ENCODE results near the gene SCRT2. TPM values are rescaled to one million over a fixed set of nuclear protein-coding genes. Genes with fewer than 3 reads are reported as not detected.
"Not testable (repeated sequence)": the region's sequence is repeated elsewhere in the genome, so short reads cannot be mapped to it uniquely, and the experiment has no call there.

The SCRT2 gene
- polyA plus RNA-seq, 3 donors, result 0.05 TPM; not detected in 2

DNA sequence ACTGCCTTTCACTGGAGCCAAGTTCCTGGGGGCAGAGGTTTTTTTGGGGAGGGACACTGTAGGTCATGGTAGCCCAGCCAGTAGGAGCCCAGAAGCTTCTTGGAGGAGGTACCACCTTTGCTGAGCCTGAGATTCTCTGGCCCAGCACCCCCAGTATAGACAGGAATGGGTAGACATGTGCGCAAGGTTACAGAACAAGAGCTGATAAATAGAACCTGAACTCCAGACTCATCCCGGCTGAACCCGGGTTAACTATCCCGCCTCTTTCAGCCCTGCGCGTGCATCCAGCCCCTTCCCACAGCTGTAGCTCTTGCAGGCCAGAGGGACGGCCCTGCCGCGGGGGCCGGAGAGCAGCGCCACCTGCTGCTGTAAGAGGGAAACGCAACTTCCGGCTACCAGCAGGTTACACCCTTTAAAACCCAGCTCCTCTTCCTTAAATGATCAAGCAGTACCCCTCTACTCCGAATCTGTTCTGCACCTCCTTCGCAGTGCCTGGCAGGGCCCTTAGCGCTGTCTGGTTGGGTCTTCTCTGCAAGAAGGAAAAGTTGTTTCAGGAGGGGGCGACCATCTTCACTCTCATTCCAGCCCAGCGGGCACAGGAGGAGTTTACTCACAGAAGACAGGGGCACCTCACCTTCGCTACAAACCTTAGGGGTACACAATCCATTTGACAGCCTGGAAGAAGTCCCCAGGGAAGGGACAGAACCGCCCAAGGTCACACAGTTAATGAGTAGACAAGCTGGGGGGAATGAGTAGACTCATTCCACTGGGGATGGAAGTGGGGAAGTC lies 30.1 kb downstream of the SCRT2 start:
- H3K27ac ChIP-seq (ENCODE audit: low read depth, low read length), result no peak overlapping the region

DNA sequence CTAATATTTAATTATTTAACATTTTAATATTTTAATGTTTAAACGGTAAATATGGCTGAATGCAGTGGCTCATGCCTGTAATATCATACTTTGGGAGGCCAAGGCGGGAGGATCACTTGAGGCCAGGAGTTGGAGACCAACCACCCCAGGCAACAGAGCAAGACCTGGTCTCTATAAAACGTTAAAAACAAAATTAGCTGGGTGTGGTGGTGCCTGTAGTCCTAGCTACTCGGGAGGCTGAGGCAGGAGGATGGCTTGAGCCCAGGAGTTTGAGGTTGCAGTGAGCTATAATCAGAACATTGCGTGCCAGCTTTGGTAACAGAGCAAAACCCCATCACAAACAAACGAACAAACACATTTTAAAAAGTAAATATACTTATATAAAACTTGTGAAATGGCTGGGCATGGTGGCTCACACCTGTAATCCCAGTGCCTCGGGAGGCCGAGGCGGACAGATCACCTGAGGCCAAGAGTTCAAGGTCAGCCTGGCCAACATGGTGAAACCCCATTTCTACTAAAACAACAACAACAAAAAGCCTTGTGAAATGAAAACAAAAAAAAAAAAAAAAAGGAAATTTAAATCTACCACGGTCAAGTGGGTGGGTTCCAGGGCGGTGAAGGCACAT lies 30.8 kb downstream of the SCRT2 start:
- no peak overlapping the region for H3K27ac ChIP-seq (ENCODE audit: low read depth, low read length)
- WGBS, 3 donors, result 76 to 84% (median 82%) methylated on average over 11 of the region's 11 CpGs

More for the DNA sequence above, 30.1 kb downstream of the SCRT2 start:
- WGBS, 3 donors, result 11 to 17% (median 16%) methylated on average over 20 of the region's 20 CpGs

DNA sequence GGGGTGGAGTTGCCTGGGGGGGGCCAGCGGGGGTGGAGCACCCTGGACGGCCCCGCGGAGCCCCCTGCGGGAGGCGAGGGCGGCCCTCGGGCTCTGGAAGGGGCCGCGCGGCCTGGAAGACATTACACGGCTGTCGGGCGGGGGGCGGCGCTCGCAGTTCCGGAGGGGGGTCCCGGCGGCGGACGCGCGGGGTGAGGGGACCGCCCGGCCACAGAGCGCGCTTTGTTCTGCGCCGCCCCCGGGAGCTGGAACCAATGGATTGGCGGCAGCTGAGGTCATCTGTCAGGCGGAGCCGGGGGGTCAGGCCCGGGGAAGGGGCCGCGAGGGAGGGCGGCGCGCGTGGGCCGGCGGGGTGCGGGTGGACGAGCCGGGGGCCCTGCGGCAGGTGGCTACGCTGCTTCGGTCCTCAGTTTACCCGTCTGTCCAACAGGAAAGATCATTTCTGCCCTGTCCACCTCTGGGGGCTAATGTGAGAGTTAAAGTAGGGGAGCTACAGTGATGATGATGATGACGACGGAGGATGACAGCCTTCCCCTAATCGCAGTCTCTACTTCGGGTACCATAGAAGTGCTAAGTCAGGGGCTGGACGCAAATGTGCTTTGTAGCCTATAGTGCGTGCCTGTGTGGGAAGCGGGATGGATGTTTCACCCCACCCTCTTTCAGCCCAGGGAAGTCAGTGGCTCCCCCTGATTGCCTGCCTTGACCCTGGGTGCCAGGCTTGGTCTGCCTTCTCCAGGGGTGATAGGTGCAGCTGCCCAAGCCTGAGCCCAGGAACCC lies 33.0 kb downstream of the SCRT2 start:
- 5 to 9% (median 9%) methylated on average over 32 to 57 of the region's 57 CpGs for WGBS, 3 donors
- H3K27ac ChIP-seq (ENCODE audit: low read depth, low read length), result no peak overlapping the region

DNA sequence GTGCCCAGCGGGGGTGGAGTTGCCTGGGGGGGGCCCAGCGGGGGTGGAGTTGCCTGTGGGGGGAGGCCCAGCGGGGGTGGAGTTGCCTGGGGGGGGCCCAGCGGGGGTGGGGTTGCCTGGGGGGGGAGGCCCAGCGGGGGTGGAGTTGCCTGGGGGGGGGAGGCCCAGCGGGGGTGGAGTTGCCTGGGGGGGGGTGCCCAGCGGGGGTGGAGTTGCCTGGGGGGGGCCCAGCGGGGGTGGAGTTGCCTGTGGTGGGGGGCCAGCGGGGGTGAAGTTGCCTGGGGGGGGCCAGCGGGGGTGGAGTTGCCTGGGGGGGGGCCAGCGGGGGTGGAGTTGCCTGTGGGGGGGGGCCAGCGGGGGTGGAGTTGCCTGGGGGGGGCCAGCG lies 33.6 kb downstream of the SCRT2 start:
- WGBS, 3 donors, result 27 to 31% methylated on average over 3 to 4 of the region's 13 CpGs; no CpG with 5 or more reads in 1 of the 3 donors
- not testable (repeated sequence) for H3K27ac ChIP-seq (ENCODE audit: low read depth, low read length)

DNA sequence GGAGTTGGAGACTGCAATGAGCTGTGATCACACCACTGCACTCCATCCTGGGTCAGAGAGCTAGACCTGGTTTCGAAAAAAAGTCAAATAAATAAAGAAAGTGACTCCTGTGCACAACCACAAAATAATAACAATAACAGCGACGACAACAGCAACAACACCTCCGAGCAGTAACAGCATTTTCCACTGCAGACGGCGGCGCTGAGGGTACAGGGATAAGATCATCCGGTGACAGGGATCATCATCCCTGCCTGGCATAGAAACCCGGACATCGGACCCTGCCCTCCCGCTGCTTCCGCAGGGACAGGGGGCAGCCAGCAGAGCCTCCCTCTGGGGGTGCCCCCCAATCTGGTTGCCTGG lies 34.1 kb downstream of the SCRT2 start:
- WGBS, 3 donors, result 26 to 53% (median 42%) methylated on average over 12 of the region's 12 CpGs
- no peak overlapping the region for H3K27ac ChIP-seq (ENCODE audit: low read depth, low read length)

DNA sequence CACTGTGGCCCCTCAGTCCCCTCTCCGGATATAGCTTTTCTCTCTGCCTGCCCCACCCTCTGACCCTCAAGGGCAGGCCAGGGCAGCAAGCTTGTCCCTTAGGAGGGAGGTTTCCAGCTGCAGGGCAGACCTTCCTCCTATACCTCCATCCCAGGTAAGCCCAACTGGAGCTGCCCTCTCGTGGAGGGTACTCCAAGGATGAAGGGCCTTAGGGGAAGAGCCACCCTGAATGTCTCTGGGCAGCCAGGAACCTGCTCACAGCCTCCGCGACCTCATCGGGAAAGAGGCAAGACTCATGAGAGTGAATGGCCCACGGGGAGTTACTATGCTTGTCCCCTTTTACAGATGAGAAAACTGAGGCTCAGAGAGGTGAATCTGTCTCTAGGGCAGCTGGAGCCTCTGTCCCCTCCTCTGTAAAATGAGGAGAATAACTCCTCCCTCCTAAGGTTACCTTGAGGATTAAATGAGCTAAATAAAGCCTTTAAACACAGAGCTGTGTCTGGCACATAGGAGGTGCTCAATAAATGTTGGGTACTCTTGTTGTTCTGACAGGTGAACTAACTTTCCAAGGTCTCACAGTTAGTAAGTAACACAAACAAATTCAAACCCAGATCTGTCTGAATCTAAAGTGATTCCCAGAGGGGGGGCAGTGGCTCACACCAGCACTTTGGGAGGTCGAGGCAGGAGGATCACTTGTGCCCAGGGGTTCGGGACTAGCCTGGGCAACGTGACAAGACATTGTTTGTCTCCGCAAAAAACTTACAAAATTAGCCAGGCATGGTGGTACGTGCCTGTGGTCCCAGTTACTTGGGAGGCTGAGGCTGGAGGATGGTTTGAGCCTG lies 34.7 kb downstream of the SCRT2 start:
- 51 to 68% (median 66%) methylated on average over 11 of the region's 11 CpGs for WGBS, 3 donors
- H3K27ac ChIP-seq (ENCODE audit: low read depth, low read length), result no peak overlapping the region

DNA sequence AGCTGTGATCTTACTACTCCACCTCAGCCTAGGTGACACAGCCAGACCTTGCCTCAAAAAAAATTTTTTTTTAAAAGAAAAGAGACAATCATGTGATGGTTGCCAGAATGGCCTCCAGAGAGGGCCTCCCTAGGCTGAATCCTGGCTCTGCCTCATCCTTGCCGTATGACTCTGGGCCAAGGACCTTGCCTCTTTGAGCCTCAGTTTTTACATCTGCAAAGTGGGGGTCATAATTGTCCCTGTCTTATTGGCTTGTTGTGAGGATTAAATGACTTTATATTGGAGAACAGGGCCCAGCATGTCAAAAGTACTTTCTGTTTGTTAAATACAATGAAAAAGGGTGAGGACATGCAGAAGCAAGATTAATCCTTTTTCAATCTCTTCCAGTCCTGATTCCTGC lies 37.0 kb downstream of the SCRT2 start:
- WGBS, 3 donors, result 63 to 74% (median 69%) methylated on average over 1 of the region's 1 CpG
- H3K27ac ChIP-seq (ENCODE audit: low read depth, low read length), result no peak overlapping the region

DNA sequence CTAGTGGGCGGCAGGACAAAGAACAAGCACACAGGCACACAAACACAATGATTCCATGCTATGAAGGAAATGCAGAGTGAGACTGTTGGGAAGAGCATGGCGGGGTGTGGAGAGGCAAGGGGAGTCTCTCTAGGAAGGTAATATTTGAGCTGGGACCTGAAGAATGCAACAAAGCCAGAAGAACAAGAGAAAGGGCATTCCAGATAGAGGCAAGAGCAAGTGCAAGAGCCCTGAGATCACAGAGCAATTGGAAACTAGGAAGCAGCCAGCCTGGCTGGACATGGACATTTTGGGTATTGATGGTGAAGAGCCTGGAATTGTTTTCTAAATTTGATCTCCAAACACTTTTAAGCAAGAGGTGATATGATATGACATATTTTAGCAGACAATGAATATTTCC lies 38.0 kb downstream of the SCRT2 start:
- 72 to 95% (median 91%) methylated on average over 2 of the region's 2 CpGs for WGBS, 3 donors

DNA sequence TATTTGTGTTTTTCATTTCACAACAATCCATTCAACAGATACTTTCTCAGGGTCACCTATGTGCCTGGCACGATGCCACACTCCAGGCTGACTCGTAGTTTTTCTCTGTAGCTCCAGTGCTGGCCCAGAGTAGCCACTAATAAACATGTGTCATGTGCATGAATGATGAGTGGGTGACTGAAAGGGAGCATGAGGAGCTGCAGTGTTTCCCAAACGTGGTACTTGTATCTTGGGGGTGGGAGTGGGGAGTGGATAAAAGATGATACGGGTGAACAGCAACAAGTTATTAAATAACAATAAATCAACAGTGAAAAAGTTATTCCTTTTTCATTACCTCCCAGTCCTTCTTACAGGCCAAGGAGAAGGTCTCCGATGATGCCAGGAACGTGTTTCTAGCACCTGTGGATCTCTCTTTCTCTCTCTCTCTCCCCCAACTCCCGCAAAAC lies 39.7 kb downstream of the SCRT2 start:
- no peak overlapping the region for H3K27ac ChIP-seq (ENCODE audit: low read depth, low read length)
- 27 to 62% (median 56%) methylated on average over 7 of the region's 7 CpGs for WGBS, 3 donors

More for the DNA sequence above, 38.0 kb downstream of the SCRT2 start:
- no peak overlapping the region for H3K27ac ChIP-seq (ENCODE audit: low read depth, low read length)

DNA sequence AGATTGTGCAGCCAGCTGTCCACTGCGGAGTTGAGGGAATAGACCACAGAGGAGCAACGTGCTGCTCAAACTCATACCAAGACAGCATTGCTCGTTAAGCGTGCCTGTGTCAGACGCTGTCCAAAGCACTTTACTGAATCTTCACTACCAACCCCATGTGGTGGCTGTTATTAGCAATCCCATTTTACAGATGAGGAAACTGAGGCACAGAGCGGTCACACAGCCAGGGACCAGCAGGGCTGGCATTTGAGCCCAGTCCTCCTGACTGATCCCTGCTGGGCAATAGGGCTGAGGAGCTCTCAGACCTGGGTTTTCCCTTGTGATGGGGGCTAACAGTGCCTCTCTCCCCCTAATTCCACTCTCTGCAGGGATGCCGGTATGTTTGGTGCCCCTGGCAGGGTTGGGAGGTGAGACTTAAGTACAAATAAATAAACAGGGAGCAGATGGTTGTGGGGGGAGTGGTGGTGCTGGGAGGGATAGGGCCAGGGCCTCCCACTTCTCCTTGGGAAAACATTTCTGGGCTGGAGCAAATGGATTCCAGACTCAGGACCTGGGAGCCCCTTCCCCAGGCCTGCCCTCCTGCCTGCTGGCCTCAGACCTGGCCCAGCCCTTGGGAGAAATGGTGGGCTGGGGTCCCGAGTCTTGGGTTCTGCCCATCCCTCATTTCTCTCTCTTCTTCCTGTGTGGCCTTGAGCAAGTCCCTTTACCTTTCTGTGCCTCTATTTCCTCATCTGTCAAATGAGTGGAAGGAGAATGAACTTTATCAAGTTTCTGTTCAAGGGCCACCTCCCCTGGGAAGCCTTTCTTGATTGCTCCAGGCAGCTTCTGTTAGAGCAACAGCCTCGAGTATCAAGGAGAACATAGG lies 40.3 kb downstream of the SCRT2 start:
- 69 to 83% (median 81%) methylated on average over 9 of the region's 9 CpGs for WGBS, 3 donors
- no peak overlapping the region for H3K27ac ChIP-seq (ENCODE audit: low read depth, low read length)

DNA sequence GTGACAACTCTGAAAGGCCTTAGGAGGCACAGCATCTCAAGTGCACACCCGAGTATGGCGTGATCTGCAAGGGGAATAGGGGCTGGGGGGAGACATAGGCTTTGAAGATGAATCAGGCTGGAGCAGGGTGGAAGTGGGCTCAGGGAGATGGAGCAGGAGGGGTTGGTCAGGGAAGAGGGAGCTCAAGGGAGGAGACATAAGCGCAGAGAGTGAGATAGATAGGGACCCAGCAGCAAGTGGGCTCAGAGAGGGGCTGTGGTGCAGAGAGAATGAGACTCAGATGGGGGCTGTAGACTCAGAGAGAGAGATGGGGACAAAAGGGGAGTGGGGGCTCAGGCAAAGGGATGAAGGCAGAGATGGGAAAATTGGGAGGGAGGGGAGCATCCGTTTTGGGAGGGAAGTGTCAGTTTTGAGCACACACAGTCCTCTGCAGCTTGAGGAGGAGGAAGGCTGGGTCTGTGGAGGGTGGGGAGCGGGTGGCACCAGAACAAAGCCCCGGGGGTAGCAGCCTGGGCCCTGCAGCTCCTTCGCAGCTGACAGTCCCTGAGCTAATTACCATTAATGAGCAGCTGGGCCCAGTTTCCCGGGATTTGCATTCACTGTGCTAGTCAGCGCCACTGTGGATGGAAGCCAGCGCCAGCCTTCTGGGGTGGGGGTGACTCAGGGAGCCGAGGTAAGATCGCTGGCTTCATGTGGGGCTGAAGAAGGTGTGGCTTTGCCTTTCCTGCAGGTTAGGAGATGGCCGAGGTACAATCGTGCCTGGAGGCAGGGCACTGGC lies 41.3 kb downstream of the SCRT2 start:
- 67 to 74% (median 71%) methylated on average over 14 of the region's 14 CpGs for WGBS, 3 donors
- no peak overlapping the region for H3K27ac ChIP-seq (ENCODE audit: low read depth, low read length)

DNA sequence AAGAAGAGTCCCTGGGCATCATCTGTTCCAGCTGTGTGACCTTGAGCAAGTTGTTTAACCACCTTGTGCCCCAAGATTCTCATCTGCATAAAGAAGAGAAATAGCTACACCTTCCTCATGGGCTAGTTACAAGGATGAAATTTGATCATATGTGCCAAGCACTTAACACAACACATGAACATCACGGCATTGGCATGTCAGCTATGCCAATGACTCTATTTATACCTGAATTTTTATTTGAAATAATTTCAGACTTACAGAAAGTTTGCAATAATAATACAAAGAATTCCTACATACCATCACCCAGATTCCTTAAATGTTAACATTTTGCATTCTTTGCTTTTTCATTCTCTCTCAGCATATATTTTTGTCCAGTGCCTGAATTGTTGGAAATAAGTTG lies 44.5 kb downstream of the SCRT2 start:
- H3K27ac ChIP-seq (ENCODE audit: low read depth, low read length), result no peak overlapping the region
- WGBS, 3 donors, result 45 to 89% (median 54%) methylated on average over 1 of the region's 1 CpG

DNA sequence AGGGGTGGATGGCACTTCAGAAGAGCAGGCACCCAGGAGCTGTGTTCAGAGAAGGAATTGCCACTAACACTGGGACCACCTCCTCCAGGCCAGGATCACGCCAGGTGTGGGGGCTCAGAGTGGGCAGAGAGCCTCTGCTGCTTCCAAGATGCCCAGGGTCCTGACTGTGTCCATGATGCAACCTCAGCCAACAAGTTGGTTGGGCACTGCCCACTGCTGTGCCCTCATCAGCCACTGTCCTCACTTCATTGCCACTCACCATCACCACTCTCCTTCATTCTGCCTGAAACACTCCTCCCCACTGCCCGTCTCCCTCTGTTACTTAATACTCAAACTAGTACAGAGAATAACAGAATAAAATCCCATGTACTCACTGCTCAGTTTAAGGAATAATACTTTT lies 49.0 kb downstream of the SCRT2 start:
- no peak overlapping the region for H3K27ac ChIP-seq (ENCODE audit: low read depth, low read length)
- 71 to 87% (median 78%) methylated on average over 2 of the region's 2 CpGs for WGBS, 3 donors

DNA sequence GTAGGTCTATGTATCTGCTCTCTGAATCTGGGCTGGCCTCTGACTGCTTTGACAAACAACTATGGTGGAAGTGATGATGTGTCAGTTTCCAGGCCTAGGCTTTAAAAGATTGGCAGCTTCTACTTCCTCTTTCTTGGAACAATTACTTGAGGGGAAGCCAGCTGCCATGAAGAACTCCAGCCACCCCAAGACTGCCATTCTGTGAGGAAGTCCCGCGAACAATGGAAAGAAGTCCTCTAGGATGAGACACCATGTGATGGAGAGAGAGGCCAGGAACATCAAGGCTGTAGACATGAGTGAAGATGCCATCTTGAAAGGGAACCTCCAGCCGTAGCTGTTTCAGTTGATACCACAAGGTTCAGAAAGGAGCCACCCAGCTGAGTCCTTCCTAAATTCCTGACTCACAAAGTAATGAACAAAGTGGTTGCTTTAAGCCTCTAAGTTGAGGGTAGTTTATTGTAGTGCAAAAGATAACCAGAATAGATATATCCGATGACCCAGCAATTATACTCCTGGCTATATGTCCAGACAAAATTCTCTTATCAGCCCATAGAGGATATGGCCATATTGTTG lies 50.2 kb downstream of the SCRT2 start:
- H3K27ac ChIP-seq (ENCODE audit: low read depth, low read length), result no peak overlapping the region
- WGBS, 3 donors, result 70 to 88% (median 79%) methylated on average over 4 of the region's 4 CpGs

DNA sequence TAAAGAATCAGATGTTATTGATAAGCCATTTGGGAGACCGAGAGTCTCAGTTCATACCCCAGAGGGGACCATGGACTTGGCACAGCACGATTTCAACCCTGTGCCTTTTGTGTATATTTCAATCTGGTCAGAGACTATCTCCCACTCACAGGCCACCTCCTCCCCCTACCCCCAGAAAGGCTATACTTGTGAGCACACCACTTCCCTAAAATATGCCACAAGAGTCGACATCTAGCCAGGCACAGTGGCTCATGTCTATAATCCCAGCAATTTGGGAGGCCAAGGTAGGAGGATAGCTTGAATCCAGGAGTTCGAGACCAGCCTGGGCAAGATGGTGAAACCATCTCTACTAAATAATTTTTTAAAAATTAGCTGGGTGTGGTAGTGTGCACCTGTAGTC lies 51.9 kb downstream of the SCRT2 start:
- H3K27ac ChIP-seq (ENCODE audit: low read depth, low read length), result no peak overlapping the region
- WGBS, 3 donors, result 61 to 68% (median 64%) methylated on average over 4 of the region's 4 CpGs

DNA sequence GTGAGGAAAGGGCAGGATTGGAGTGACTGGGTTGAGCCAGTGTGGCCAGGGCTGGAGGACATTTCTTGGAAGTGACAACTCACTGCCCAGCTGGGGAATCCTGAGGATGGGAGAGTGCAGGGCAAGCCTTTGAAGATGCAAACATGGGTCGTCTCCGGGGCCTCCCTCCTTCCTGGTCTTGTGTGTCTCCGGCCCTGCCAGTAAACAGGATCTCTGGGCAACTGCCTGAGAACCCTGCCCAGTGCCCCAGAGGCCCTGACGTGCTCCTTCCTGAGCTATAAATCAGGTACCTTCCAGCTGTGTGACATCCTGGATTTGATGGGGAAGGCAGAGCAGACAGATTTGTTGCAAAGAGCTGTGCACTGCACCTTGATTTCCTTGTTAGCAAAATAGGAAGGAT lies 52.6 kb downstream of the SCRT2 start:
- H3K27ac ChIP-seq (ENCODE audit: low read depth, low read length), result no peak overlapping the region
- WGBS, 3 donors, result 20 to 29% (median 28%) methylated on average over 2 to 4 of the region's 4 CpGs

DNA sequence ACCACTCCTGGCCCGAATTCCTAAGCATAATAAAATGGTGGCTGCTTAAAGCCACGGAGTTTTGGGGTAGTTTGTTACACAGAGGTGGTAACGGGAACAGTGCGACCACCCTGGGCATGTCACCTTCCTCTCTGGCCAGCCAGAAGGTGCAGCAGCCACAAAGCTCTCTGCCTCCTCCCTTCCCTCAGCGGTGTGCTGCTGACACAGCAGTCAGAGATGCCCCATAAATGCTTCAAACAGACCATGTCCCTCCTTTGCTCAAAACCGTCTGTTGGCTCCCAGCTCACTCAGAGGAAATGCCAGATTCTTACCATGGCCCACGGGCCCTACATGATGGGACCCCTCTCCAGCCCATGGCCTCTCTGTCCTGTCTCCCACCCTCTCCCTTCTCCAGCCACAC lies 53.4 kb downstream of the SCRT2 start:
- H3K27ac ChIP-seq (ENCODE audit: low read depth, low read length), result no peak overlapping the region
- WGBS, 3 donors, result 73 to 80% (median 79%) methylated on average over 7 of the region's 7 CpGs
